ENCODE data around the gene SLC4A1AP. TPM values are rescaled to one million over a fixed set of nuclear protein-coding genes. Genes with fewer than 3 reads are reported as not detected.

The SLC4A1AP gene
- total RNA-seq, 1 donor from 2014 or later = 29.7 TPM

- Mint-ChIP-seq H3K9me3 (no peaks in the 10 kb centered on the region), H3K4me1 (ENCODE audit: low read depth) (peaks cover 32% of the 10 kb centered on the region), H3K4me3 (no peak overlapping the region), H3K27ac (no peak overlapping the region), H3K27me3 (ENCODE audit: insufficient read depth) (no peaks in the 10 kb centered on the region), H3K36me3 (ENCODE audit: low read depth) (no peaks in the 10 kb centered on the region)
- no peak for DNase-seq (ENCODE audit: low spot score)
- intact Hi-C loops (cut with micrococcal nuclease) = loop anchor here (10.0 kb wide), 1 partner anchor 1045 kb away; the partner anchor contains the start of gene PPP1CB
Measured at GRCh38 chr2:27709960-27710575, 46.4 kb downstream of the SLC4A1AP start.

- no peak overlapping the region for H3K4me3 Mint-ChIP-seq
- intact Hi-C loops (cut with micrococcal nuclease) = no loop called here
- no peaks in the 10 kb centered on the region for H3K27me3 Mint-ChIP-seq (ENCODE audit: insufficient read depth)
- H3K4me1 Mint-ChIP-seq (ENCODE audit: low read depth) = peaks cover 26% of the 10 kb centered on the region
- H3K36me3 Mint-ChIP-seq (ENCODE audit: low read depth) = no peaks in the 10 kb centered on the region
- no peaks in the 10 kb centered on the region for H3K9me3 Mint-ChIP-seq
- no peak overlapping the region for H3K27ac Mint-ChIP-seq
- DNase-seq (ENCODE audit: low spot score) = no peak
Measured at GRCh38 chr2:27710640-27711430, 47.1 kb downstream of the SLC4A1AP start.

GRCh38 chr2:27711804-27712203, 48.1 kb downstream of the SLC4A1AP start:
- Mint-ChIP-seq H3K27me3 (ENCODE audit: insufficient read depth) (no peaks in the 10 kb centered on the region), H3K4me1 (ENCODE audit: low read depth) (peaks cover 28% of the 10 kb centered on the region), H3K36me3 (ENCODE audit: low read depth) (no peaks in the 10 kb centered on the region), H3K9me3 (no peaks in the 10 kb centered on the region), H3K27ac (no peak overlapping the region), H3K4me3 (no peak overlapping the region)
- DNase-seq (ENCODE audit: low spot score) = no peak
- intact Hi-C loops (cut with micrococcal nuclease) = no loop called here

DNA sequence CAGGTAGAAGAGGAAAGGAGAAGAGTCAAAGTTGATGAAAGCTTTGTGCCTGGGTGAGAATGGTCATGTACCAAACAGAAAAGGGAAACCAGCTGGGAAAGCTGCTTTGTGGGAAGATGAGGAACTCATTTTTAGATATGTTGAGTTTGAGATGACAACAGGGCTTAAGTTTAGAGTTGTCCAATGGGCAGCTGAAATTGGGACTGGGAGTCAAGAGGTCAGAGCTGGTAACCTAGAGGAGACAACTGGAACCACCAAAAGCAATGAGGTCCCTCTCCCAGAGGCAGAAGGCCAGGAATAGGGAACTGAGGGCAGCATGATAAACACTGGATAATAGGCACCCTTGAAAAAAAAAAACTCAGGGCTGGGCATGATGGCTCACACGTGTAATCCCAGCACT, 48.8 kb downstream of the SLC4A1AP start:
- intact Hi-C loops (cut with micrococcal nuclease) = no loop called here
- no peaks in the 10 kb centered on the region for H3K27me3 Mint-ChIP-seq (ENCODE audit: insufficient read depth)
- DNase-seq (ENCODE audit: low spot score) = no peak
- no peaks in the 10 kb centered on the region for H3K9me3 Mint-ChIP-seq
- peaks cover 33% of the 10 kb centered on the region for H3K4me1 Mint-ChIP-seq (ENCODE audit: low read depth)
- no peak overlapping the region for H3K27ac Mint-ChIP-seq
- H3K4me3 Mint-ChIP-seq = no peak overlapping the region
- no peaks in the 10 kb centered on the region for H3K36me3 Mint-ChIP-seq (ENCODE audit: low read depth)

DNA sequence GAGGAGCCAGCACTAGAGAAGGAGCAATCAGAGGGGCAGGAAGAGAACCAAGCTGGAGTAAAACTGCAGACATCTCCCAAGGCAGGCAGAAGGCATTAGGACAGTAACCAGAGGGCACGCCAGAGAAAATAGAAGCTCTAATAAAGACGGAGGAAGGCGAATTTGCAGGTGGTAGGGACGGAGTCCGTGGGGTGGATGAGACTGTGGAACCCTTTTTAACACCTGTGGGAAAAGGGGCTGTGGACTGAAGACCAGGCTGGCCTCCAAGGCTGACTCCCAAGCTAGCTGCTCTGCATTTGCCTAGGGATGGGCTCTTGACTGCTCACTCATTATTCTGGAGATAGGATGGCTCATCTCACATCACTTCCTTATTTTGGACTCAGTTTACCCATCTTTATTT, 49.5 kb downstream of the SLC4A1AP start:
- Mint-ChIP-seq H3K4me3 (no peak overlapping the region), H3K4me1 (ENCODE audit: low read depth) (peaks cover 33% of the 10 kb centered on the region), H3K36me3 (ENCODE audit: low read depth) (no peaks in the 10 kb centered on the region), H3K9me3 (no peaks in the 10 kb centered on the region), H3K27me3 (ENCODE audit: insufficient read depth) (no peaks in the 10 kb centered on the region), H3K27ac (no peak overlapping the region)
- intact Hi-C loops (cut with micrococcal nuclease) = no loop called here
- no peak for DNase-seq (ENCODE audit: low spot score)

GRCh38 chr2:27714053-27714452, 50.4 kb downstream of the SLC4A1AP start:
- Mint-ChIP-seq H3K27me3 (ENCODE audit: insufficient read depth) (no peaks in the 10 kb centered on the region), H3K4me1 (ENCODE audit: low read depth) (peaks cover 33% of the 10 kb centered on the region), H3K4me3 (peak overlapping the region; percentile 41), H3K27ac (no peak overlapping the region), H3K9me3 (no peaks in the 10 kb centered on the region), H3K36me3 (ENCODE audit: low read depth) (no peaks in the 10 kb centered on the region)
- intact Hi-C loops (cut with micrococcal nuclease) = no loop called here
- no peak for DNase-seq (ENCODE audit: low spot score)

DNA sequence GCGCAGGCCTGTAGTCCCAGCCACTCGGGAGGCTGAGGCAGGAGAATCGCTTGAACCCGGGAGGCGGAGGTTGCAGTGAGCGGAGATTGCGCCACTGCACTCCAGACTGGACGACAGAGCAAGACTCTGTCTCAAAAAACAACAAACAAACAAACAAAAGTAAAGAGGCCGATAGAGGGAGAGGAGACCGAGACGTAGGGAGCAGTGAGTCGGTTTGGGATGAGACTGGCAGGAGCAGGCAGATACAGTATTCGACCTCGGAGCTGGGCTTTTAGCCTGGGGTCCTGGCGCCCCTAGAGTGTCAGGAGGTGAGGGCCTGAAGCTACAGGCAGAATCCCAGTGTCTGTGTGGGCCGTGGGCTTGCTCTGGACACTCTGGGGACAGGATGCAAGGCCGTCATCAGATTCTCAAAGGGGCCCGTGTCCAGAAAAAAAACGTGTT, 51.2 kb downstream of the SLC4A1AP start:
- no peaks in the 10 kb centered on the region for H3K36me3 Mint-ChIP-seq (ENCODE audit: low read depth)
- intact Hi-C loops (cut with micrococcal nuclease) = no loop called here
- no peaks in the 10 kb centered on the region for H3K27me3 Mint-ChIP-seq (ENCODE audit: insufficient read depth)
- peak overlapping the region; percentile 41 for H3K4me3 Mint-ChIP-seq
- DNase-seq (ENCODE audit: low spot score) = no peak
- peaks cover 38% of the 10 kb centered on the region for H3K4me1 Mint-ChIP-seq (ENCODE audit: low read depth)
- H3K9me3 Mint-ChIP-seq = no peaks in the 10 kb centered on the region
- no peak overlapping the region for H3K27ac Mint-ChIP-seq

DNA sequence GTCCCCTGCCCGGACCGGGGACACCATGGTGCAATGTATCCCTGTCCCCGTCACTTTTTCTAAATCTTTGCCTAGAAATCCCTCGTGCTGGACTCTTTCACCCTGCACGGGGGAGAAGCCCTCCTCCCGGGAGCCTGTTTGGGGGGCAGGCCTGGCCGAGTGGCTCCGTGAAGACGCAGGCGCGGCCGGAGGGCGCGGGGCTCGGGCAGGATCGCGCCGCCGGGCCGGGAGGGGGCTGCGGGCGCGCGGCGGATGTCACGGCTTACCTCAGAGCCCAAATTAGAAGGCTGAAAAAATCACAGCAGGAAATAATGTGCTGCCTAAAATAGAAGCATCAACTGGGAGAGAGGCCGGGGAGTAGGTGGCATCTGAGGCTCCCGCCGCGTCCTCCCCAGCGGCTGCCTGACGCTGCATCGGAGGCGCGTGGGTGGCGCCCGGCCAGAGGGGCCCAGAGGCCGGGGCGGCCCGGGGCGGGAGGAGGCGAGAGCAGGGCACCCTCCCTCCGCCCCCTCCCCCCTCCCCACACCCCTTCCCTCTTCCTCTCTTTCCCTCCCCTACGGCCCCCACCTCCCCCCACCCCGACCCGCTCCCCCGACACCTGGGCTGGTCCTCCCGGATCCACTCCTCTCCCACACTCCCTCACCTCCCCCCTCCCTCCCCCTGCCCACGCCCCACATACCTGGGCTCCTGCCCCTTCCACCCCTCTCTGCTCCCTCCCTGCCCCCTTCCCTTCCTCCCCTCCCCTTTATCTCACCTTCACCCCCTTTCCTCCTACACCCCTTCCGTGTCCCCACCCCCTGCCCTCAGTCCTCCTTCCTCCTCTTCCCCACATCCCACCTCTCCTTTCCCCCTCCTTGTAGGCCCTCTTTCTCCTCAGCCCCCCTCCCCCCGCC, 51.9 kb downstream of the SLC4A1AP start:
- no peak overlapping the region for H3K27ac Mint-ChIP-seq
- H3K9me3 Mint-ChIP-seq = no peaks in the 10 kb centered on the region
- H3K4me1 Mint-ChIP-seq (ENCODE audit: low read depth) = peaks cover 45% of the 10 kb centered on the region
- H3K27me3 Mint-ChIP-seq (ENCODE audit: insufficient read depth) = no peaks in the 10 kb centered on the region
- H3K4me3 Mint-ChIP-seq = no peak overlapping the region
- DNase-seq (ENCODE audit: low spot score) = peak; percentile 21
- no peaks in the 10 kb centered on the region for H3K36me3 Mint-ChIP-seq (ENCODE audit: low read depth)
- intact Hi-C loops (cut with micrococcal nuclease) = no loop called here

DNA sequence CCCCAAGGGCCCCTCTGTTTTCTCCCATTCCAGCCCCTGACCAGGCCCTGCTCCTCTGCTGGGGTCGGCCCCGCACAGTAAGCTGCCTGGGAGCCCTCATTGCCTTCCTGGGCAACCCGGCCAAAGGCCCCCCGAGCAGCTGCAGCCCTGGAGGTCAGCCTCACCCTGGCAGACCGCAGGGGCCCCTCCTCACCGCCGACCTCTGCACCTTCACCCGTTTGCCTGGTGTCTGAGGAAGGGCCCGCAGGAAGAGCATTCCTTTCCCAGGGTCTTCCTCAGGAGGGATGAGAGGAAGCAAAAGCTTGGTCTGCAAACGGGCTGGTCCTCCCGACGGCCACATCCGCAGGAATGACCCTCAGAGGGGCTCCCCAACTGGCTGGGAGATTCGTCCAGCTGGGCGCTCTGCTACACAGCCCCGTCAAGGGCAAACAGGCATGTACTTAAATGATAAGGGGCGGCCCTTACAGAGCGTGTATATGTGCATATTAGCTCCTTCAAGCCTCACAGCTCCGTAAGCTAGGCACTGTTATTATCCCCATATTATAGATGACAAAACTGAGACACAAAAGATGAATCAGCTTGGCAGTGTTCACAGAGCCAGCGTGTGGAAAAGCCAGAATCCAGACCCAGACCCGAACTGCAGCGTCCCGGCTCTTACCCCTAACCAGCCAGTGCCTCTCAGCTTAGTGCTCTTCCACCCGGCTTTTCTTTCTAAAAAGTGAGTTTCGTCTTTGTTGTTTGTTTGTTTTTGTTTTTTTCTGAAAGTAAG, 52.8 kb downstream of the SLC4A1AP start:
- Mint-ChIP-seq H3K27me3 (ENCODE audit: insufficient read depth) (no peaks in the 10 kb centered on the region), H3K27ac (peak overlapping the region; percentile 20), H3K9me3 (no peaks in the 10 kb centered on the region), H3K36me3 (ENCODE audit: low read depth) (no peaks in the 10 kb centered on the region), H3K4me3 (peak overlapping the region; percentile 66), H3K4me1 (ENCODE audit: low read depth) (peaks cover 49% of the 10 kb centered on the region)
- no peak for DNase-seq (ENCODE audit: low spot score)
- intact Hi-C loops (cut with micrococcal nuclease) = loop anchor here (1.0 kb wide), 1 partner anchor 13 kb away; no protein-coding TSS in a partner anchor

- Mint-ChIP-seq H3K27me3 (ENCODE audit: insufficient read depth) (no peaks in the 10 kb centered on the region), H3K36me3 (ENCODE audit: low read depth) (no peaks in the 10 kb centered on the region), H3K9me3 (no peaks in the 10 kb centered on the region), H3K27ac (peak overlapping the region; percentile 20), H3K4me3 (peak overlapping the region; percentile 66), H3K4me1 (ENCODE audit: low read depth) (peaks cover 50% of the 10 kb centered on the region)
- DNase-seq (ENCODE audit: low spot score) = no peak
- intact Hi-C loops (cut with micrococcal nuclease) = loop anchor here (1.0 kb wide), 1 partner anchor 14 kb away; no protein-coding TSS in a partner anchor
Measured at GRCh38 chr2:27717070-27717795, 53.5 kb downstream of the SLC4A1AP start.

- intact Hi-C loops (cut with micrococcal nuclease) = loop anchor here (5.0 kb wide), 2 partner anchors 532 to 672 kb away; partner anchors contain the start of gene FOSL2
Measured at GRCh38 chr2:27720004-27720551, 56.4 kb downstream of the SLC4A1AP start.

More at GRCh38 chr2:27720004-27720551, 56.4 kb downstream of the SLC4A1AP start:
- Mint-ChIP-seq H3K4me1 (ENCODE audit: low read depth) (peaks cover 44% of the 10 kb centered on the region), H3K36me3 (ENCODE audit: low read depth) (no peaks in the 10 kb centered on the region), H3K9me3 (no peaks in the 10 kb centered on the region), H3K27ac (peak overlapping the region; percentile 7), H3K4me3 (peak overlapping the region; percentile 1), H3K27me3 (ENCODE audit: insufficient read depth) (no peaks in the 10 kb centered on the region)
- DNase-seq (ENCODE audit: low spot score) = peak; percentile 13
